Type B pancreatic cell (in vitro differentiated cells): ENCODE results near the gene PRKCA. TPM values are rescaled to one million over a fixed set of nuclear protein-coding genes. Genes with fewer than 3 reads are reported as not detected.
"Not testable (repeated sequence)": the region's sequence is repeated elsewhere in the genome, so short reads cannot be mapped to it uniquely, and the experiment has no call there.

ENCODE experiments used
- DNase-seq: peaks from one replicate; pipeline ENCODE4 v3.0.0; 2021; ENCODE audit warnings: mixed read lengths; ENCODE audit not compliant: unreplicated experiment; ENCODE audit errors: extremely low spot score
- H3K27ac Mint-ChIP-seq: 2 replicates; pipeline ENCODE4 v1.8.0; 2021; ENCODE audit warnings: mild to moderate bottlenecking, mixed read lengths
- H3K27me3 Mint-ChIP-seq: 2 replicates; pipeline ENCODE4 v1.8.0; 2021; ENCODE audit warnings: mixed read lengths
- H3K36me3 Mint-ChIP-seq: 2 replicates; pipeline ENCODE4 v1.8.0; 2021; ENCODE audit warnings: mixed read lengths
- H3K4me1 Mint-ChIP-seq: one replicate; pipeline ENCODE4 v1.8.0; 2021; ENCODE audit warnings: mixed read lengths; ENCODE audit not compliant: unreplicated experiment
- H3K4me3 Mint-ChIP-seq: 2 replicates; pipeline ENCODE4 v1.8.0; 2021; ENCODE audit warnings: mild to moderate bottlenecking, mixed read lengths
- H3K9me3 Mint-ChIP-seq: 2 replicates; pipeline ENCODE4 v1.8.0; 2021; ENCODE audit warnings: mixed read lengths
- long read RNA-seq: library from polyadenylated mRNA; unstranded; transcript quantifications from one replicate; pipeline ENCODE4 v2.0.0, GENCODE V29; 2020
- total RNA-seq: library from RNA; stranded (reverse); gene quantifications from 2 replicates; pipeline ENCODE4 v1.2.1, GENCODE V29; 2021; ENCODE audit warnings: low replicate concordance
- TF ChIP-seq, protein P1 (sequence below): fragments of 200-600 bp; sonication (generic); conservative IDR thresholded peaks from 2 replicates; pipeline ENCODE4 v1.5.0; 2021; ENCODE audit warnings: antibody characterized with exemption, mild to moderate bottlenecking

The PRKCA gene
- 13.4 and 16.1 TPM in 2 replicates for total RNA-seq
- long read RNA-seq, partial matches to known transcripts: 1 of 4 reads
- long read RNA-seq, other reads (novel, unspliced or antisense): 3 of 4 reads

DNA sequence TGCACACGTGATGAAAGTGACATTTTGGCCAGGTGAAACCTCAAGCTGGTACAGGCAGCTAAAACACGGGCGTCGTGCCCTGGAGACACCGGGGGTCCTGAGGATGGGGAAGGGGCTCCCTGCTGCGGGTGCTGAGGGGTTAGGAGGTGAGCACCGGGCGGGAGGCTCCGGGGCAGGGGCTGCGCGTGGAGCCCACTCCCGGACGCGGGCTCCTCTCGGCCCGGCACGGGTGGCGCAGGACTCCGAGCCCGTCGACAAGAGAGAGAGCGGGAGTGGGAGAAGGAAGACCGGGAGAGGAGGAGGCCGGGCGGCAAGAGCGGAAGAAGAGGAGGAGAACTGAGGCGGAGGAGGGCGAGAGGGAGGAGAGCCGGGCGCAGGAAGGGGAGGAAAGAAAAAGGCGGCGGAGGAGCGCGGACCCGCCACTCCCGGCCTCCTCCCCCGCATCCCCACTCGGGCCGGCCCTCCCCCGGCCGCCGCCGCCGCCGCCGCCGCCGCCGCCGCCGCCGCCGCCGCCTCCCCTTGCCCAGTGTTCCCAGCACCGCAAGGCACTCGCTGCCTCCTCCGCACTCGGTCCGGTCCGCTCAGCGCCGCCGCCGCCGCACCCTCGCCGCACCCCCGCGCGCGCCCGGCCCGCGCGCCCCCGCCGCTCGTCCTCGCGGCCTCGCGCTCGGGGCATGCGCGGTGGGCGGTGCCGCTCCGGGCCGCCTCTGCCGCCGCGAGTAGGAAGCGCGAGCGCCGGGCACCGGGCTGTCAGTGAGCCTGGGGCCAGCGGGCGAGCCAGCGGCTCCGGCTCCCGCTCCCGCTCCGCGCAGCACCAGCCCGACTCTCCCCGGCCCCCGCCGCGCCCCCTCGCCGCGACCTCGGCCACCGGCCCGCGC lies at the start of gene PRKCA:
Gene PRKCA, plus strand, starts transcription at position 750 of the 878 bp plus-strand sequence.
- H3K4me3 Mint-ChIP-seq: peak within 1 kb of the TSS; percentile 98
- H3K27ac Mint-ChIP-seq: peak within 1 kb of the TSS; percentile 70
- H3K36me3 Mint-ChIP-seq: peaks cover 9% of the 10 kb centered on the region
- peaks cover 51% of the 10 kb centered on the region for H3K27me3 Mint-ChIP-seq
- peak; percentile 80 for DNase-seq
- H3K9me3 Mint-ChIP-seq: no peaks in the 10 kb centered on the region
- H3K4me1 Mint-ChIP-seq: peaks cover 27% of the 10 kb centered on the region
- TF ChIP-seq, protein P1, sequence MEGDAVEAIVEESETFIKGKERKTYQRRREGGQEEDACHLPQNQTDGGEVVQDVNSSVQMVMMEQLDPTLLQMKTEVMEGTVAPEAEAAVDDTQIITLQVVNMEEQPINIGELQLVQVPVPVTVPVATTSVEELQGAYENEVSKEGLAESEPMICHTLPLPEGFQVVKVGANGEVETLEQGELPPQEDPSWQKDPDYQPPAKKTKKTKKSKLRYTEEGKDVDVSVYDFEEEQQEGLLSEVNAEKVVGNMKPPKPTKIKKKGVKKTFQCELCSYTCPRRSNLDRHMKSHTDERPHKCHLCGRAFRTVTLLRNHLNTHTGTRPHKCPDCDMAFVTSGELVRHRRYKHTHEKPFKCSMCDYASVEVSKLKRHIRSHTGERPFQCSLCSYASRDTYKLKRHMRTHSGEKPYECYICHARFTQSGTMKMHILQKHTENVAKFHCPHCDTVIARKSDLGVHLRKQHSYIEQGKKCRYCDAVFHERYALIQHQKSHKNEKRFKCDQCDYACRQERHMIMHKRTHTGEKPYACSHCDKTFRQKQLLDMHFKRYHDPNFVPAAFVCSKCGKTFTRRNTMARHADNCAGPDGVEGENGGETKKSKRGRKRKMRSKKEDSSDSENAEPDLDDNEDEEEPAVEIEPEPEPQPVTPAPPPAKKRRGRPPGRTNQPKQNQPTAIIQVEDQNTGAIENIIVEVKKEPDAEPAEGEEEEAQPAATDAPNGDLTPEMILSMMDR: no peak

DNA sequence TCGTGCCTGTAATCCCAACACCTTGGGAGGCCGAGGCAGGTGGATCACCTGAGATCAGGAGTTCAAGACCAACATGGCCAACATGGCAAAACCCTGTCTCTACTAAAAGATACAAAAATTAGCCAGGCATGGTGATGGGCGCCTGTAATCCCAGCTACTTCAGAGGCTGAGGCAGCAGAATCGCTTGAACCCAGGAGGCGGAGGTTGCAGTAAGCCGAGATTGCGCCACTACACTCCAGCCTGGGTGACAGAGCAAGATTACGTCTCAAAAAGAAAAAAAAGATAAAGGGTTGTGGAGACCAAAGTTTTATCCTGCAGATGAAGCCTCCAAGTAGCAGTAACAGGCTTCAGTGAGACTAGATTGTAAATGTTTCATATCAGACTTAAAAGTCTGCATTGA lies 49.0 kb upstream of the PRKCA start:
- H3K27me3 Mint-ChIP-seq, H3K9me3 Mint-ChIP-seq, H3K4me3 Mint-ChIP-seq, DNase-seq, H3K4me1 Mint-ChIP-seq, H3K36me3 Mint-ChIP-seq, H3K27ac Mint-ChIP-seq: not testable (repeated sequence)

DNA sequence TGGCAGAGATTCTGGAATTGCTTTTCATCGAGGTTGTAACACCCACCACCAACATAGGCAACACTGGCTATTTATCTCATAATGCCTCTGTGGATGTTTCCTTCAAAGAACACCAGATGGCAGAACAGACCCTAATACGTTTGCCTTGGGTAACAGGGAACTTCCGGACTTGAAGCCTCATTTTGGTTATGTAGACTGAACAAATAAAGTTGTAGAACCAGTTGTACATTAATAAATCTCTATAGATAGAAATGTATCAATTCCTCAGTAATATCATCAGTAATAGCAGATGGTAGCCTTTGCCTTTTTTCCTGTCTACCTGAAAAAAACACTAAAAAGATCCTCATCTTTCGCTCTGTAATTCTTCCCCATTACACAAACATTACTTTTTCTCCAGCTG lies 47.3 kb upstream of the PRKCA start:
- no peak overlapping the region for H3K4me3 Mint-ChIP-seq
- H3K27me3 Mint-ChIP-seq: no peaks in the 10 kb centered on the region
- no peaks in the 10 kb centered on the region for H3K9me3 Mint-ChIP-seq
- TF ChIP-seq, protein P1: peak; percentile 87
- peaks cover 8% of the 10 kb centered on the region for H3K4me1 Mint-ChIP-seq
- peak overlapping the region; percentile 19 for H3K27ac Mint-ChIP-seq
- no peak for DNase-seq
- no peaks in the 10 kb centered on the region for H3K36me3 Mint-ChIP-seq

DNA sequence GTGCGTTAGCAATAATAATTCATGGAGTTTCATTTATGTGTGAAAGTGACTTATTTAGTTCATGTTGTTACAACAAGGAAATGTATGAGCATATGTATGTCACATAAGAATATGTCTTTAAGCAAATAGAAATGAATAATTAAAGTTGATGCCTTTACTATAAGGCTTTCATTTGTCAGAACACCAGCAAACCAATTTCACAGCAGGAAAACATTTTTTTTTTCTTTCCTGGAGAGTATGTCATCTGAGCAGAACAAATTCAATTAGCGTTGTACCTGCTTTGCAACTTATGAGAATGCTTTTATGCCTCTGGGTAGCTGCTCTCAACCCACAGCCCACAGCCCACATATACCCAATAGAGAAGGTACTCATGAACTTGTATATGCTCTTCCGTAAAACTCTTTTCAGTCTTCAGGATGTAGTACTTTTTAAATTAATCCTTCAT lies 46.9 kb upstream of the PRKCA start:
- Mint-ChIP-seq H3K4me1 (peaks cover 8% of the 10 kb centered on the region), H3K27ac (peak overlapping the region; percentile 19), H3K4me3 (no peak overlapping the region), H3K9me3 (no peaks in the 10 kb centered on the region), H3K27me3 (no peaks in the 10 kb centered on the region), H3K36me3 (no peaks in the 10 kb centered on the region)
- DNase-seq: no peak
- TF ChIP-seq, protein P1: no peak

DNA sequence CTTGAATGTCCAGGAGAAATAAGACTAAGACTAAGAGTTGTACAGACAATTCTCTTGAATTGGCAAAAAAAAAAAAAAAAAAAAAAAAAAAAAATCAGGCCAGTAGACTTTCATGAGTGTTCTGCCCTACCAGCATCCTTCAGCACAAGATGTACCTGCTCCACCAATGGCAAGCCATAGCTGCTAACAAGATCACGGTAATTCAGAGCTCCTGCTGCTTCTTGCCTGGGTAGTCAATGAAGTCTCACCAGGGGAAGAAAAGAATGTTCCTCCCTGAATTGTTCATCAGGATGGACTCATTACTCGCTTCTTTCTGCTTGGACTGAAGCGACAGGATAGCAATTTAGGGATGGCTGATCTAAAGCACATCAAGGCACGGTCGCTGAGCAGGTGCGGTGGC lies 42.1 kb upstream of the PRKCA start:
- DNase-seq: no peak
- Mint-ChIP-seq H3K9me3 (peaks cover 5% of the 10 kb centered on the region), H3K27ac (no peak overlapping the region), H3K4me1 (peaks cover 13% of the 10 kb centered on the region), H3K4me3 (no peak overlapping the region), H3K27me3 (peaks cover 2% of the 10 kb centered on the region), H3K36me3 (no peaks in the 10 kb centered on the region)
- TF ChIP-seq, protein P1: no peak

DNA sequence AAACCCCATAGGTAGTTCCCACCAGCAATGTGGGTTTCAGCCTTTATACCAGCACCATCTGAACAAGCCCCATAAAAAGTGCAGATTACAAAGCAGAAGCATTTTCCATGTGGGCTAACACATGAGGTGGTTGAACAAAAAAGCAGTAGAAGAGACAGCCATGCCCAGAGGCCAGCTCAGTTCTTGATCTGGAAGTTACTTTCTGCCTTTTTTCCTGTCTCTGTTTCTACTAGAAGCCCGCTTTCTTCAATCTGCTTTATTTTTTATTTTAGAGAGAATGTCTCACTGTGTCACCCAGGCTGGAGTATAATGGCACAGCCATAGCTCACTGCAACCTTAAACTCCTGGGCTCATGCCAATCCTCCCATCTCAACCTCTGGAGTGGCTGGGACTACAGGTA lies 41.7 kb upstream of the PRKCA start:
- H3K4me1 Mint-ChIP-seq: peaks cover 9% of the 10 kb centered on the region
- H3K27me3 Mint-ChIP-seq: peaks cover 2% of the 10 kb centered on the region
- H3K27ac Mint-ChIP-seq: no peak overlapping the region
- H3K9me3 Mint-ChIP-seq: peaks cover 5% of the 10 kb centered on the region
- TF ChIP-seq, protein P1: no peak
- no peak for DNase-seq
- H3K4me3 Mint-ChIP-seq: no peak overlapping the region
- no peaks in the 10 kb centered on the region for H3K36me3 Mint-ChIP-seq
